Panc1 (cell line): Measurements from ENCODE around the gene AMT. TPM values are rescaled to one million over a fixed set of nuclear protein-coding genes. Genes with fewer than 3 reads are reported as not detected.

ENCODE experiments used
- ATAC-seq: fragments of 200-7000 bp; cut with Tn5 transposase; 2 replicates; pipeline ENCODE4 v1.9.1; 2020; ENCODE audit warnings: mild to moderate bottlenecking, moderate library complexity
- BruUV-seq: library from RNA; stranded (reverse); fragments of 400-500 nt; replicated peaks from 2 replicates; lab custom pipeline; 2021; lab: Mats Ljungman, UMichigan
- CTCF ChIA-PET: fragments of 300-600 bp; sonication (Branson Sonifier 250); formaldehyde crosslinking; loops from one replicate; lab custom pipeline; 2022; ENCODE audit warnings: antibody characterized with exemption; lab: Charles Lee
- POLR2A ChIA-PET: fragments of 300-600 bp; sonication (Branson Sonifier 250); formaldehyde crosslinking; loops from one replicate; lab custom pipeline; 2022; ENCODE audit warnings: antibody characterized with exemption; lab: Charles Lee
- DNase-seq: peaks from one replicate; pipeline ENCODE4 v3.0.0-alpha.2; 2010; ENCODE audit warnings: low read depth, low spot score
- H3K27ac ChIP-seq: 2 replicates; pipeline ENCODE4 v1.5.1; 2011; ENCODE audit warnings: mild to moderate bottlenecking, low read length, inconsistent platforms
- H3K27me3 ChIP-seq: fragments of 200-500 bp; sonication (Bioruptor generic); 2 replicates; pipeline ENCODE4 v1.6.0; 2014; ENCODE audit warnings: low read length, inconsistent platforms; ENCODE audit not compliant: control insufficient read depth, insufficient read depth
- H3K36me3 ChIP-seq: fragments of 200-500 bp; sonication (Bioruptor generic); 2 replicates; pipeline ENCODE4 v1.5.1; 2014; ENCODE audit warnings: inconsistent platforms, mild to moderate bottlenecking, low read length, moderate library complexity; ENCODE audit not compliant: control insufficient read depth, insufficient read depth
- H3K4me1 ChIP-seq: 2 replicates; pipeline ENCODE4 v1.5.1; 2011; ENCODE audit warnings: inconsistent platforms, mild to moderate bottlenecking, low read length, moderate library complexity; ENCODE audit not compliant: control insufficient read depth, insufficient read depth
- H3K4me3 ChIP-seq, 2 experiments: 2 replicates each; pipeline ENCODE4 v1.5.1; 2011 to 2012; ENCODE audit warnings: low read depth in 2 of 2, low read length in 2 of 2, mild to moderate bottlenecking in 2 of 2, inconsistent platforms in 1 of 2, moderate library complexity in 1 of 2
- H3K9me3 ChIP-seq: fragments of 200-500 bp; sonication (Bioruptor generic); 2 replicates; pipeline ENCODE4 v1.5.1; 2014; ENCODE audit warnings: low read depth, mild to moderate bottlenecking, inconsistent platforms, low read length, moderate library complexity; ENCODE audit not compliant: control insufficient read depth, insufficient read depth
- POLR2AphosphoS5 ChIP-seq: IDR thresholded peaks from 2 replicates; pipeline ENCODE4 v1.6.1; 2012; ENCODE audit warnings: mild to moderate bottlenecking, low read depth, low read length, moderate library complexity
- REST ChIP-seq, 2 experiments: IDR thresholded peaks; 2 replicates each; pipeline ENCODE4 v1.6.1; 2011 to 2012; ENCODE audit warnings: low read depth in 2 of 2, control low read depth in 1 of 2, low read length in 1 of 2, mild to moderate bottlenecking in 1 of 2, moderate library complexity in 1 of 2; ENCODE audit not compliant: insufficient read depth in 1 of 2
- SIN3A ChIP-seq: IDR thresholded peaks from 2 replicates; pipeline ENCODE4 v1.6.1; 2012; ENCODE audit warnings: low read depth, mild to moderate bottlenecking, low read length, moderate library complexity, borderline replicate concordance; ENCODE audit not compliant: insufficient read depth
- TCF7L2 ChIP-seq: IDR thresholded peaks from 2 replicates; pipeline ENCODE4 v1.6.1; 2011; ENCODE audit warnings: mild to moderate bottlenecking, low read depth, low read length, inconsistent platforms
- in situ Hi-C: cut with HindIII; loops from 2 replicates; pipeline ENCODE4 v1.10.0; 2016; ENCODE audit warnings: low sequenced_read_pairs, low pct_unique_long_range_greater_than_20kb
- intact Hi-C: fragments of 100-400 bp; cut with micrococcal nuclease; formaldehyde crosslinking; loops from one replicate; pipeline ENCODE4 v1.10.0; 2022; ENCODE audit not compliant: unreplicated experiment
- total RNA-seq: library from RNA; stranded (reverse); gene quantifications from one replicate; pipeline ENCODE4 v1.2.1, GENCODE V29; 2021; ENCODE audit not compliant: unreplicated experiment
- TF ChIP-seq, protein P1 (sequence below): fragments of 450-650 bp; IDR thresholded peaks from 2 replicates; pipeline ENCODE4 v1.5.1; 2017; ENCODE audit warnings: mild to moderate bottlenecking

Gene AMT
- total RNA-seq, 1 experiment from 2014 or later, result 1.1 TPM

DNA sequence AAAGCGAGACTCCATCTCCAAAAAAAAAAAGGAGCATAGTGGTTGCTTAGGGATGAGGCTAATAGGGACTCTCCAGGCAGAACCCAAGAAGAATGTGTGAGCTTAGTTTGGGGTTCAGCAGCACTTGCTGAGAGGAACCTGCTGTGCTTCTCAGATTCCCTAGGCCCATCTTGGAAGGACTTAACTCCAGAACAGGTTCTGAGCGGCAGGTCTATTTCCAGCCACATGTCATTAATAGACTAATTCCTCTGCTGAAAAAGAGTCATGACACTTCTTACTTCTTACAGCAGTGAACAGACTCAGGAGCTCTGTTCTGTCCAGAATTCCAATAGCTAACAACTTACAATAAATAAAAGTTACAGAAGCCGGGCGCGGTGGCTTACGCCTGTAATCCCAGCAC lies 33.0 kb downstream of the AMT start:
- ChIA-PET CTCF (no interaction called here), POLR2A (no interaction called here)
- intact Hi-C loops (no loop called here), in situ Hi-C loops (no loop called here)
- DNase-seq (no peak), ATAC-seq (no peak)
- Histone ChIP-seq H3K9me3 (no peaks in the 10 kb centered on the region), H3K4me1 (no peaks in the 10 kb centered on the region), H3K27ac (no peak overlapping the region), H3K4me3 (no peak overlapping the region), H3K36me3 (no peaks in the 10 kb centered on the region), H3K27me3 (no peaks in the 10 kb centered on the region)
- BruUV-seq, result no TSS peak
- TF ChIP-seq SIN3A (no peak), TCF7L2 (no peak), REST (IDR thresholded peaks at IDR 0.05; ENCODE audit: insufficient read depth in 1 of 2, low read depth in 2 of 2, low read length in 1 of 2) (no peak), POLR2AphosphoS5 (no peak)
- TF ChIP-seq, protein P1, sequence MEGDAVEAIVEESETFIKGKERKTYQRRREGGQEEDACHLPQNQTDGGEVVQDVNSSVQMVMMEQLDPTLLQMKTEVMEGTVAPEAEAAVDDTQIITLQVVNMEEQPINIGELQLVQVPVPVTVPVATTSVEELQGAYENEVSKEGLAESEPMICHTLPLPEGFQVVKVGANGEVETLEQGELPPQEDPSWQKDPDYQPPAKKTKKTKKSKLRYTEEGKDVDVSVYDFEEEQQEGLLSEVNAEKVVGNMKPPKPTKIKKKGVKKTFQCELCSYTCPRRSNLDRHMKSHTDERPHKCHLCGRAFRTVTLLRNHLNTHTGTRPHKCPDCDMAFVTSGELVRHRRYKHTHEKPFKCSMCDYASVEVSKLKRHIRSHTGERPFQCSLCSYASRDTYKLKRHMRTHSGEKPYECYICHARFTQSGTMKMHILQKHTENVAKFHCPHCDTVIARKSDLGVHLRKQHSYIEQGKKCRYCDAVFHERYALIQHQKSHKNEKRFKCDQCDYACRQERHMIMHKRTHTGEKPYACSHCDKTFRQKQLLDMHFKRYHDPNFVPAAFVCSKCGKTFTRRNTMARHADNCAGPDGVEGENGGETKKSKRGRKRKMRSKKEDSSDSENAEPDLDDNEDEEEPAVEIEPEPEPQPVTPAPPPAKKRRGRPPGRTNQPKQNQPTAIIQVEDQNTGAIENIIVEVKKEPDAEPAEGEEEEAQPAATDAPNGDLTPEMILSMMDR, result no peak

DNA sequence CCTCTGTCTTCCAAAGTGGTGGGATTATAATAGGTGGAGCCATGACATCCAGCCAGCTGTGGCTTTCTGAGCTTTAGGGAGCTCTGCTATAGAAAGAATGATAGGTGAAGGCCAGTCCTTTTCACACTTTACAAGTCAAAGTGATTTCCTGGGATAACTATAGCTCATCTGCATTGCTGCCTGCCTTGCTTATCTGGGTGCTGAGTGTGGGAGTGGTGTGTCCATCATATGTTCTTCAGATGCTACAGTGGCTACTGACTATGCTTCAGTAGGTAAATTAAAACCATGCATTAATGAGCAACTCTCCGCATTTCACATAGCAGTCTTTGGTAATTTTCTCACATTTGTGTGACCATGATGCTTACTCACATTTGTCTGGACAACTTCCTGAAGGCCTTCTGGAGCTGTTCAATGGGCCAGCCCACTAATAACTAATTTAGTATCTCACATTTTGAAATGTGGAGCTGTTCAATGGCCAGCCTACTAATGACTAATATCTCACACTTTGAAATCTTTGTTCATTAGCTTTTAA lies 33.9 kb downstream of the AMT start:
- TF ChIP-seq POLR2AphosphoS5 (no peak), SIN3A (no peak), TCF7L2 (no peak), REST (IDR thresholded peaks at IDR 0.05; ENCODE audit: insufficient read depth in 1 of 2, low read depth in 2 of 2, low read length in 1 of 2) (no peak)
- TF ChIP-seq, protein P1, result no peak

More for the DNA sequence above, 33.9 kb downstream of the AMT start:
- ChIA-PET POLR2A (no interaction called here), CTCF (interaction anchor here (0.6 kb wide), 1 partner anchor 293 kb away, joined by 4 read pairs; no protein-coding TSS in a partner anchor)
- DNase-seq (no peak), ATAC-seq (no peak)
- BruUV-seq, result no TSS peak
- no peaks in the 10 kb centered on the region for H3K4me1 ChIP-seq
- no peaks in the 10 kb centered on the region for H3K36me3 ChIP-seq
- H3K4me3 ChIP-seq, result no peak overlapping the region
- intact Hi-C loops (no loop called here), in situ Hi-C loops (no loop called here)
- H3K27ac ChIP-seq, result no peak overlapping the region
- H3K9me3 ChIP-seq, result no peaks in the 10 kb centered on the region
- no peaks in the 10 kb centered on the region for H3K27me3 ChIP-seq
